Measurements from ENCODE around the gene DHX8. TPM values are rescaled to one million over a fixed set of nuclear protein-coding genes. Genes with fewer than 3 reads are reported as not detected.
"Not testable (repeated sequence)": the region's sequence is repeated elsewhere in the genome, so short reads cannot be mapped to it uniquely, and the experiment has no call there.

The DHX8 gene
- polyA plus RNA-seq, 1 donor (not counting 4 experiments of a cell fraction or from before 2014, with no cell fraction given), result 30.1 TPM

GRCh38 chr17:43451741-43452140 is 32.0 kb upstream of the DHX8 start:
- H3K4me2 ChIP-seq (ENCODE audit: control insufficient read depth, extremely low read depth, insufficient read depth, low read depth, low read length); H3K9ac ChIP-seq (ENCODE audit: control insufficient read depth, extremely low read depth, insufficient read depth, low read length); H3K9me1 ChIP-seq (ENCODE audit: control insufficient read depth, extremely low read depth, insufficient read depth, low read length); H3K36me3 ChIP-seq (ENCODE audit: control insufficient read depth in 2 of 2, extremely low read depth in 1 of 2, insufficient read depth in 2 of 2, low read length in 2 of 2); H3K27ac ChIP-seq (ENCODE audit: control insufficient read depth, insufficient read depth, low read length); H3K4me3 ChIP-seq (ENCODE audit: control insufficient read depth in 2 of 3, extremely low read depth in 1 of 3, insufficient read depth in 2 of 3, low read depth in 1 of 3, low read length in 3 of 3); dilution Hi-C loops (cut with MboI; ENCODE audit: extremely low pct_ligation_motif_present, low sequenced_read_pairs); H3K9me3 ChIP-seq (ENCODE audit: control insufficient read depth, low read depth, low read length); H2AFZ ChIP-seq (ENCODE audit: control insufficient read depth, low read length); H3K4me1 ChIP-seq (ENCODE audit: control insufficient read depth, extremely low read depth, insufficient read depth, low read length); H3K79me2 ChIP-seq (ENCODE audit: control insufficient read depth, insufficient read depth, low read length); H4K20me1 ChIP-seq (ENCODE audit: control insufficient read depth, extremely low read depth, insufficient read depth, low read length); DNase-seq (ENCODE audit: low read depth, low spot score); H3K27me3 ChIP-seq (ENCODE audit: control insufficient read depth, extremely low read depth, insufficient read depth, low read length); FAIRE-seq: not testable (repeated sequence)

GRCh38 chr17:43453331-43453812 is 30.4 kb upstream of the DHX8 start:
- no peak for TF ChIP-seq CTCF (optimal IDR thresholded peaks at IDR 0.05 in 1 of 3, IDR thresholded peaks at IDR 0.05 in 1 of 3, conservative IDR thresholded peaks at IDR 0.05 in 1 of 3; ENCODE audit: extremely low read depth in 1 of 3, insufficient read depth in 2 of 3, low read length in 3 of 3)
- TF ChIP-seq EZH2 (IDR thresholded peaks at IDR 0.05; ENCODE audit: low read length), result no peak
- peaks cover 26% of the 10 kb centered on the region for H3K4me1 ChIP-seq (ENCODE audit: control insufficient read depth, extremely low read depth, insufficient read depth, low read length)
- H4K20me1 ChIP-seq (ENCODE audit: control insufficient read depth, extremely low read depth, insufficient read depth, low read length), result no peaks in the 10 kb centered on the region
- dilution Hi-C loops (cut with MboI; ENCODE audit: extremely low pct_ligation_motif_present, low sequenced_read_pairs), result no loop called here
- H2AFZ ChIP-seq (ENCODE audit: control insufficient read depth, low read length), result no peak overlapping the region
- DNase-seq (ENCODE audit: low read depth, low spot score), result no peak
- no peak overlapping the region for H3K27ac ChIP-seq (ENCODE audit: control insufficient read depth, insufficient read depth, low read length)
- no peak for FAIRE-seq
- H3K27me3 ChIP-seq (ENCODE audit: control insufficient read depth, extremely low read depth, insufficient read depth, low read length), result no peaks in the 10 kb centered on the region
- H3K4me2 ChIP-seq (ENCODE audit: control insufficient read depth, extremely low read depth, insufficient read depth, low read depth, low read length), result no peak overlapping the region
- H3K9me1 ChIP-seq (ENCODE audit: control insufficient read depth, extremely low read depth, insufficient read depth, low read length), result no peaks in the 10 kb centered on the region
- no peak overlapping the region for H3K4me3 ChIP-seq (ENCODE audit: control insufficient read depth in 2 of 3, extremely low read depth in 1 of 3, insufficient read depth in 2 of 3, low read depth in 1 of 3, low read length in 3 of 3)
- H3K9me3 ChIP-seq (ENCODE audit: control insufficient read depth, low read depth, low read length), result no peaks in the 10 kb centered on the region
- H3K9ac ChIP-seq (ENCODE audit: control insufficient read depth, extremely low read depth, insufficient read depth, low read length), result no peak overlapping the region
- H3K79me2 ChIP-seq (ENCODE audit: control insufficient read depth, insufficient read depth, low read length), result no peaks in the 10 kb centered on the region
- no peaks in the 10 kb centered on the region for H3K36me3 ChIP-seq (ENCODE audit: control insufficient read depth in 2 of 2, extremely low read depth in 1 of 2, insufficient read depth in 2 of 2, low read length in 2 of 2)

GRCh38 chr17:43454868-43455267 is 28.9 kb upstream of the DHX8 start:
- Histone ChIP-seq H3K4me2 (ENCODE audit: control insufficient read depth, extremely low read depth, insufficient read depth, low read depth, low read length) (no peak overlapping the region), H2AFZ (ENCODE audit: control insufficient read depth, low read length) (no peak overlapping the region), H3K27ac (ENCODE audit: control insufficient read depth, insufficient read depth, low read length) (no peak overlapping the region), H3K9me1 (ENCODE audit: control insufficient read depth, extremely low read depth, insufficient read depth, low read length) (no peaks in the 10 kb centered on the region), H3K9me3 (ENCODE audit: control insufficient read depth, low read depth, low read length) (no peaks in the 10 kb centered on the region), H4K20me1 (ENCODE audit: control insufficient read depth, extremely low read depth, insufficient read depth, low read length) (no peaks in the 10 kb centered on the region), H3K79me2 (ENCODE audit: control insufficient read depth, insufficient read depth, low read length) (no peaks in the 10 kb centered on the region), H3K4me1 (ENCODE audit: control insufficient read depth, extremely low read depth, insufficient read depth, low read length) (peaks cover 26% of the 10 kb centered on the region), H3K36me3 (ENCODE audit: control insufficient read depth in 2 of 2, extremely low read depth in 1 of 2, insufficient read depth in 2 of 2, low read length in 2 of 2) (no peaks in the 10 kb centered on the region), H3K27me3 (ENCODE audit: control insufficient read depth, extremely low read depth, insufficient read depth, low read length) (no peaks in the 10 kb centered on the region), H3K9ac (ENCODE audit: control insufficient read depth, extremely low read depth, insufficient read depth, low read length) (no peak overlapping the region), H3K4me3 (ENCODE audit: control insufficient read depth in 2 of 3, extremely low read depth in 1 of 3, insufficient read depth in 2 of 3, low read depth in 1 of 3, low read length in 3 of 3) (no peak overlapping the region)
- FAIRE-seq (no peak), DNase-seq (ENCODE audit: low read depth, low spot score) (no peak)
- TF ChIP-seq EZH2 (IDR thresholded peaks at IDR 0.05; ENCODE audit: low read length) (no peak), CTCF (optimal IDR thresholded peaks at IDR 0.05 in 1 of 3, IDR thresholded peaks at IDR 0.05 in 1 of 3, conservative IDR thresholded peaks at IDR 0.05 in 1 of 3; ENCODE audit: extremely low read depth in 1 of 3, insufficient read depth in 2 of 3, low read length in 3 of 3) (no peak)
- dilution Hi-C loops (cut with MboI; ENCODE audit: extremely low pct_ligation_motif_present, low sequenced_read_pairs), result no loop called here
